HCT116 (cell line): Measurements from ENCODE around the gene MAML3. TPM values are rescaled to one million over a fixed set of nuclear protein-coding genes. Genes with fewer than 3 reads are reported as not detected.

Experiments used
- ATAC-seq: fragments of 200-7000 bp; cut with Tn5 transposase; 2 replicates; pipeline ENCODE4 v1.9.1; 2020; ENCODE audit warnings: mild to moderate bottlenecking, moderate library complexity
- BruUV-seq: library from RNA; stranded (reverse); fragments of 400-500 nt; replicated peaks from 2 replicates; lab custom pipeline; 2021; lab: Mats Ljungman, UMichigan
- CTCF ChIA-PET: fragments of 300-600 bp; sonication (Branson Sonifier 250); formaldehyde crosslinking; loops from one replicate; lab custom pipeline; 2021; ENCODE audit warnings: antibody characterized with exemption; lab: Charles Lee
- POLR2A ChIA-PET: fragments of 300-600, 350-600 bp; sonication (Branson Sonifier 250); formaldehyde crosslinking; loops from one replicate; lab custom pipeline; 2021; ENCODE audit warnings: antibody characterized with exemption; lab: Charles Lee
- RAD21 ChIA-PET, 2 experiments: fragments of 300-600 bp; sonication (Branson Sonifier 250); formaldehyde crosslinking; loops; one replicate each; lab custom pipeline; 2023; ENCODE audit warnings: low total read pairs in 2 of 2; ENCODE audit not compliant: uncharacterized antibody in 2 of 2, unreplicated experiment in 2 of 2, low non-redundant PET in 1 of 2; lab: Charles Lee
- DNase-seq: peaks from one replicate; pipeline ENCODE4 v3.0.0-alpha.2; 2010; ENCODE audit warnings: low read depth, low spot score
- H2AFZ ChIP-seq: fragments of 200-600 bp; shearing (Covaris generic), sonication (generic); 2 replicates; pipeline ENCODE4 v1.6.1; 2017; ENCODE audit warnings: low read depth, mixed run types, mixed read lengths, antibody characterized with exemption, low read length; ENCODE audit not compliant: poor library complexity, severe bottlenecking
- H3K27ac ChIP-seq: 2 replicates; pipeline ENCODE4 v1.5.1; 2012; ENCODE audit warnings: low read depth, low read length
- H3K27me3 ChIP-seq: fragments of 200-600 bp; sonication (generic); 2 replicates; pipeline ENCODE4 v1.6.1; 2016; ENCODE audit warnings: mixed run types, low read length, mixed read lengths; ENCODE audit not compliant: insufficient read depth
- H3K36me3 ChIP-seq, 2 experiments: fragments of 200-500 bp in 1 of 2; fragments of 200-600 bp in 1 of 2; sonication (Bioruptor generic) in 1 of 2; sonication (generic) in 1 of 2; 2 replicates each; pipeline versions ENCODE4 v1.5.1 to v1.6.1; 2014 to 2016; ENCODE audit warnings: low read length in 2 of 2, inconsistent platforms in 1 of 2, mixed read lengths in 1 of 2, mixed run types in 1 of 2; ENCODE audit not compliant: insufficient read depth in 2 of 2, control insufficient read depth in 1 of 2
- H3K4me1 ChIP-seq, 2 experiments: fragments of 200-600 bp in 1 of 2; sonication (generic) in 1 of 2; 2 replicates each; pipeline versions ENCODE4 v1.5.1 to v1.6.1; 2012 to 2017; ENCODE audit warnings: low read length in 2 of 2, inconsistent platforms in 1 of 2, mild to moderate bottlenecking in 1 of 2, mixed read lengths in 1 of 2, mixed run types in 1 of 2, moderate library complexity in 1 of 2; ENCODE audit not compliant: insufficient read depth in 2 of 2, control insufficient read depth in 1 of 2
- H3K4me2 ChIP-seq: fragments of 200-600 bp; sonication (generic); 2 replicates; pipeline ENCODE4 v1.6.1; 2017; ENCODE audit warnings: mixed run types, low read length, mixed read lengths
- H3K4me3 ChIP-seq, 2 experiments: fragments of 200-600 bp in 1 of 2; sonication (generic) in 1 of 2; replicated peaks in 1 of 2; 2 replicates each; pipeline ENCODE4 v1.5.1; 2011 to 2016; ENCODE audit warnings: low read length in 2 of 2, control low read depth in 1 of 2, low read depth in 1 of 2, mild to moderate bottlenecking in 1 of 2, mixed read lengths in 1 of 2, mixed run types in 1 of 2
- H3K79me2 ChIP-seq: fragments of 200-600 bp; sonication (generic); 2 replicates; pipeline ENCODE4 v1.6.1; 2017; ENCODE audit warnings: mild to moderate bottlenecking, mixed run types, low read length, moderate library complexity, mixed read lengths; ENCODE audit not compliant: insufficient read depth
- H3K9ac ChIP-seq: fragments of 200-600 bp; sonication (generic); 2 replicates; pipeline ENCODE4 v1.6.1; 2016; ENCODE audit warnings: low read length, mixed read lengths
- H3K9me2 ChIP-seq: fragments of 200-600 bp; sonication (generic), shearing (Covaris generic); 2 replicates; pipeline ENCODE4 v1.6.1; 2017; ENCODE audit warnings: mixed run types, mild to moderate bottlenecking, moderate library complexity; ENCODE audit not compliant: insufficient read depth
- H3K9me3 ChIP-seq, 2 experiments: fragments of 200-500 bp in 1 of 2; fragments of 200-600 bp in 1 of 2; sonication (Bioruptor generic) in 1 of 2; sonication (generic) in 1 of 2; 2 replicates each; pipeline ENCODE4 v1.6.1; 2014 to 2017; ENCODE audit warnings: low read length in 2 of 2, mixed read lengths in 2 of 2, inconsistent platforms in 1 of 2, low read depth in 1 of 2, mild to moderate bottlenecking in 1 of 2, mixed run types in 1 of 2, moderate library complexity in 1 of 2; ENCODE audit not compliant: control insufficient read depth in 1 of 2, insufficient read depth in 1 of 2
- H4K20me1 ChIP-seq: fragments of 200-600 bp; sonication (generic), shearing (Covaris generic); 2 replicates; pipeline ENCODE4 v1.6.1; 2017; ENCODE audit warnings: mixed run types, mild to moderate bottlenecking, moderate library complexity; ENCODE audit not compliant: insufficient read depth
- CBX3 ChIP-seq: IDR thresholded peaks from 2 replicates; pipeline ENCODE4 v1.6.1; 2012; ENCODE audit warnings: low read depth
- CTCF ChIP-seq, 3 experiments: fragments of 200-600 bp in 1 of 3; sonication (generic) in 1 of 3; IDR thresholded peaks in 2 of 3; conservative IDR thresholded peaks in 1 of 3; 2 replicates each; pipeline ENCODE4 v1.5.1; 2012 to 2017; ENCODE audit warnings: low read depth in 2 of 3, low read length in 2 of 3, antibody characterized with exemption in 1 of 3, borderline replicate concordance in 1 of 3, control low read depth in 1 of 3, mild to moderate bottlenecking in 1 of 3, mixed read lengths in 1 of 3, mixed run types in 1 of 3, moderate library complexity in 1 of 3; ENCODE audit not compliant: insufficient read depth in 1 of 3
- FOSL1 ChIP-seq: IDR thresholded peaks from 2 replicates; pipeline ENCODE4 v1.6.1; 2012; ENCODE audit warnings: low read depth
- ZBTB33 ChIP-seq: IDR thresholded peaks from 2 replicates; pipeline ENCODE4 v1.6.1; 2011; ENCODE audit warnings: mild to moderate bottlenecking, low read length, moderate library complexity; ENCODE audit not compliant: insufficient replicate concordance; ENCODE audit errors: extremely low read depth
- ZFX ChIP-seq: fragments of 450-650 bp; IDR thresholded peaks from 2 replicates; pipeline ENCODE4 v1.6.1; 2017
- intact Hi-C: fragments of 100-400 bp; cut with micrococcal nuclease; formaldehyde crosslinking; loops from 2 replicates; pipeline ENCODE4 v1.10.0; 2022
- total RNA-seq: library from RNA; stranded (reverse); gene quantifications from one replicate; pipeline ENCODE4 v1.2.1, GENCODE V29; 2021; ENCODE audit not compliant: unreplicated experiment
- TF ChIP-seq, protein P1 (sequence below): IDR thresholded peaks from 2 replicates; pipeline ENCODE4 v1.6.1; 2012; ENCODE audit warnings: low read depth

The MAML3 gene
- total RNA-seq, 1 experiment from 2014 or later, result 3.1 TPM

- TF ChIP-seq FOSL1, result no peak
These were observed 364.8 kb downstream of the MAML3 start (continued) for GRCh38 chr4:139789096-139789654.

DNA sequence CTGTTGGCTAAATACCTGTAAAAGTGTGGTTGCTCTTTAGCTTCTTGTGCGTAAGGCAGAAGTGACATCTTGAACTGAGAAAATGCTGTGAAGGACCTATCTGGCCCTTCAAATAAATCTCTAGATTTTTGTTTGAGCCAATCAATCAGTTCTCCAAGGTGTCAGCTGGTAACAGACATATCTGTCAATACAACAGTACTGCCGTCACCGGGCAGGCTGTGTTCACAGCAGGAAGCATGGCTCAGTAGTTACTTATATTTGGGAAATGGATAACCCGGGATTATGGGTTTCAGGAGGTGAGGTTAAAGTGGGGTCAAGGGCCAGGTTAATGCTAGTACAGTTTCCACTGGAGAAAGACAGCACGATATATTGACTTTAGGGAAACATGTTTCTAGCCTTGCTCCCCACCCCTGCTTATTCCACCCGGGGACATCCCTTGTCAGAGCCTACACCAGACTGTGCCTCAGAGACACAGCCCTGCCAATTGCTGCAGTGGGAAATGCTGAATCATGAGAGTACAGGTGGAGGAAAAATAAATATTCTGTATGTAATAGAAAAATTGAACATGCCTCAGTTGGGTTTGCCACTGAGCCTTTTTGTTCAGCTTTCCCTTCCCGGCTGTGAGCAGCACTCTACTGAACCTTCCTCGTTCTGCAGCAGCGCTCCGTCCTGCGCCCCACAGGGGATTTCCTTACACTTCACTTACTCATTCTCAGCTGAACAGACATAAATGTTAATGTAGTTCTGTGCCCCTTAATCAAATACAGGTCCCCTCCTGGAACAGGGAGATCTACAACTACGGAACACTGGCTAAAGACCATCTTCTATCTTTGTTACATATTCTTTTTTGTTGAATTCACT lies 367.3 kb downstream of the MAML3 start:
- H3K4me1 ChIP-seq, result no peaks in the 10 kb centered on the region
- intact Hi-C loops, result no loop called here
- H4K20me1 ChIP-seq, result no peaks in the 10 kb centered on the region
- ATAC-seq (no peak), DNase-seq (no peak)
- H3K4me2 ChIP-seq, result no peak overlapping the region
- H3K27ac ChIP-seq, result no peak overlapping the region
- H3K27me3 ChIP-seq, result no peaks in the 10 kb centered on the region
- no TSS peak for BruUV-seq
- H3K4me3 ChIP-seq, result no peak overlapping the region
- no peaks in the 10 kb centered on the region for H3K36me3 ChIP-seq
- no peaks in the 10 kb centered on the region for H3K9me3 ChIP-seq
- RAD21 ChIA-PET, result no interaction called here
- CTCF ChIA-PET, result no interaction called here
- no peaks in the 10 kb centered on the region for H3K9me2 ChIP-seq
- no peaks in the 10 kb centered on the region for H3K79me2 ChIP-seq
- no peak overlapping the region for H3K9ac ChIP-seq
- no peak for TF ChIP-seq CBX3
- TF ChIP-seq ZFX, result no peak
- no peak for TF ChIP-seq ZBTB33
- TF ChIP-seq, protein P1, sequence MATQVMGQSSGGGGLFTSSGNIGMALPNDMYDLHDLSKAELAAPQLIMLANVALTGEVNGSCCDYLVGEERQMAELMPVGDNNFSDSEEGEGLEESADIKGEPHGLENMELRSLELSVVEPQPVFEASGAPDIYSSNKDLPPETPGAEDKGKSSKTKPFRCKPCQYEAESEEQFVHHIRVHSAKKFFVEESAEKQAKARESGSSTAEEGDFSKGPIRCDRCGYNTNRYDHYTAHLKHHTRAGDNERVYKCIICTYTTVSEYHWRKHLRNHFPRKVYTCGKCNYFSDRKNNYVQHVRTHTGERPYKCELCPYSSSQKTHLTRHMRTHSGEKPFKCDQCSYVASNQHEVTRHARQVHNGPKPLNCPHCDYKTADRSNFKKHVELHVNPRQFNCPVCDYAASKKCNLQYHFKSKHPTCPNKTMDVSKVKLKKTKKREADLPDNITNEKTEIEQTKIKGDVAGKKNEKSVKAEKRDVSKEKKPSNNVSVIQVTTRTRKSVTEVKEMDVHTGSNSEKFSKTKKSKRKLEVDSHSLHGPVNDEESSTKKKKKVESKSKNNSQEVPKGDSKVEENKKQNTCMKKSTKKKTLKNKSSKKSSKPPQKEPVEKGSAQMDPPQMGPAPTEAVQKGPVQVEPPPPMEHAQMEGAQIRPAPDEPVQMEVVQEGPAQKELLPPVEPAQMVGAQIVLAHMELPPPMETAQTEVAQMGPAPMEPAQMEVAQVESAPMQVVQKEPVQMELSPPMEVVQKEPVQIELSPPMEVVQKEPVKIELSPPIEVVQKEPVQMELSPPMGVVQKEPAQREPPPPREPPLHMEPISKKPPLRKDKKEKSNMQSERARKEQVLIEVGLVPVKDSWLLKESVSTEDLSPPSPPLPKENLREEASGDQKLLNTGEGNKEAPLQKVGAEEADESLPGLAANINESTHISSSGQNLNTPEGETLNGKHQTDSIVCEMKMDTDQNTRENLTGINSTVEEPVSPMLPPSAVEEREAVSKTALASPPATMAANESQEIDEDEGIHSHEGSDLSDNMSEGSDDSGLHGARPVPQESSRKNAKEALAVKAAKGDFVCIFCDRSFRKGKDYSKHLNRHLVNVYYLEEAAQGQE, result no peak
- TF ChIP-seq CTCF (IDR thresholded peaks at IDR 0.05 in 2 of 3, conservative IDR thresholded peaks at IDR 0.05 in 1 of 3; ENCODE audit: borderline replicate concordance in 1 of 3, insufficient read depth in 1 of 3, low read depth in 2 of 3, low read length in 2 of 3), result no peak
- no peak overlapping the region for H2AFZ ChIP-seq
- POLR2A ChIA-PET, result no interaction called here
